ENCODE data around the gene TBX2. TPM values are rescaled to one million over a fixed set of nuclear protein-coding genes. Genes with fewer than 3 reads are reported as not detected.

TBX2 gene
- total RNA-seq, 1 donor from 2014 or later = 55.9 TPM

GRCh38 chr17:61408151-61409041, 8.8 kb downstream of the TBX2 start:
- Mint-ChIP-seq H3K27ac (no peak overlapping the region), H3K36me3 (peaks cover 3% of the 10 kb centered on the region), H3K27me3 (peaks cover 65% of the 10 kb centered on the region), H3K4me1 (ENCODE audit: unreplicated experiment) (peaks cover 10% of the 10 kb centered on the region), H3K9me3 (no peaks in the 10 kb centered on the region), H3K4me3 (peak overlapping the region; percentile 80)
- no peak for DNase-seq (ENCODE audit: extremely low spot score, unreplicated experiment)
- no peak for TF ChIP-seq CTCF (conservative IDR thresholded peaks at IDR 0.05)

GRCh38 chr17:61409301-61410112, 9.9 kb downstream of the TBX2 start:
- H3K36me3 Mint-ChIP-seq = peaks cover 3% of the 10 kb centered on the region
- no peaks in the 10 kb centered on the region for H3K9me3 Mint-ChIP-seq
- peaks cover 4% of the 10 kb centered on the region for H3K4me1 Mint-ChIP-seq (ENCODE audit: unreplicated experiment)
- peaks cover 57% of the 10 kb centered on the region for H3K27me3 Mint-ChIP-seq
- TF ChIP-seq CTCF (conservative IDR thresholded peaks at IDR 0.05) = peak; percentile 69
- DNase-seq (ENCODE audit: extremely low spot score, unreplicated experiment) = peak; percentile 75
- H3K4me3 Mint-ChIP-seq = peak overlapping the region; percentile 85
- no peak overlapping the region for H3K27ac Mint-ChIP-seq

DNA sequence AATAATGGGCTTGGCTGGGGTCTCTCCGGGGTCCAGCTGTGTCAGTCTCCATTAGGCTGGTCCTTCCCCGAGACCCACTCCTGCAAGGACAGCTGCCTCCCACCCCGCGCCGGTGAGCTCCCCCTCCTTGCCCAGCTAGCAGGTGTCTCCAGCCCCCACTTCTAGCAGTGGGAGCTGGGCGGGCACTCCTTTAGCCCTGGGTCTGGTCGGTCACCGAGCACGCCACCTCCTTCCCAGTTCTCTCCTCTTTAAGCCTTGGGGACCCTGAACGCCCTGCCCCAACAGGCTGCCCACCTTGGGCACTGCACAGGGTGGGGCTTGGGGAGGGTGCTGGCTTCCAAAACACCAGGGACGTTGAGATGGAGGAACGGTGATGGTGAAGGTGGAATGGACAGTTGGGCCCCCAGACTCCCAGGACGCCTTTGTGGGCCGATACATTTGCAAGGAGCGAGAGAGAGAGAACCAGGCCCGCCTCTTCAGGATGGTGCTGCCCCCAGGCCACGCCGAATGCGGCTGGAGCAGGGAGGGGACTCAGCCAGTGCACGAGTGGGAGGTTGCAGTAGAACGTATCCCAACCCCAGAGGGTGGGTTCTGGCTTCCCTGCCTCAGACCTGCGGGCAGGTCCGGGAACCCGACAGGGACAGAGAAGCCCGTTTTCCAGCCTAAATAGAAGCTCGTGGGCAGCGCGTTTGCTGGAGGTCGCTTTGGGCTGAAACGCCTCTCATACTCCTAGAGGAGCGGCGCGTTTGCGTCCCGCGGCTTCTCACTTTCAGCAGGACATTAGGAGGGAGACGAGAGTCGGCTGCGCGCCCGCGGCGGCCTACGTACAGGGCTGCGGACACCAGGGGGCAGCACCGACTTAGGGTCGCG, 10.7 kb downstream of the TBX2 start:
- Mint-ChIP-seq H3K27me3 (peaks cover 59% of the 10 kb centered on the region), H3K27ac (peak overlapping the region; percentile 46), H3K4me3 (peak overlapping the region; percentile 85), H3K4me1 (ENCODE audit: unreplicated experiment) (peaks cover 4% of the 10 kb centered on the region), H3K36me3 (peaks cover 3% of the 10 kb centered on the region), H3K9me3 (no peaks in the 10 kb centered on the region)
- peak; percentile 70 for TF ChIP-seq CTCF (conservative IDR thresholded peaks at IDR 0.05)
- DNase-seq (ENCODE audit: extremely low spot score, unreplicated experiment) = peak; percentile 87

DNA sequence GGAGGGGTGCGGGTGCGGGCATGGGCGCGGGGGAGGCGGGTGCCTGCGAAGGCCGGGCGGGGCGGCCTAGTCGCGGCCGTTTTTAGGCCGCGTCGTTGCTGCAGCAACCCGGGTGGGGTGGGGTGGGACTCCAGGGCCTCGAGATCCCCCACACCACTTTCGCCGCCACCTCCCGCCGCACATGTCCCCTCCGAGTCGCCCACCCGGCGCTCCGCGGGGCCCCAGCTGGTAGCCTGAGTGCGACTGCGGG, 11.3 kb downstream of the TBX2 start:
- peak overlapping the region; percentile 85 for H3K4me3 Mint-ChIP-seq
- no peak for TF ChIP-seq CTCF (conservative IDR thresholded peaks at IDR 0.05)
- peaks cover 4% of the 10 kb centered on the region for H3K4me1 Mint-ChIP-seq (ENCODE audit: unreplicated experiment)
- DNase-seq (ENCODE audit: extremely low spot score, unreplicated experiment) = no peak
- H3K27ac Mint-ChIP-seq = peak overlapping the region; percentile 46
- no peaks in the 10 kb centered on the region for H3K9me3 Mint-ChIP-seq
- H3K36me3 Mint-ChIP-seq = peaks cover 3% of the 10 kb centered on the region
- peaks cover 61% of the 10 kb centered on the region for H3K27me3 Mint-ChIP-seq

Data from type B pancreatic cell (in vitro differentiated cells).